ENCODE measurements around the gene SND1.
A peak's percentile ranks its signal among the peaks of the same experiment; 100 is the strongest.

The SND1 gene

DNA sequence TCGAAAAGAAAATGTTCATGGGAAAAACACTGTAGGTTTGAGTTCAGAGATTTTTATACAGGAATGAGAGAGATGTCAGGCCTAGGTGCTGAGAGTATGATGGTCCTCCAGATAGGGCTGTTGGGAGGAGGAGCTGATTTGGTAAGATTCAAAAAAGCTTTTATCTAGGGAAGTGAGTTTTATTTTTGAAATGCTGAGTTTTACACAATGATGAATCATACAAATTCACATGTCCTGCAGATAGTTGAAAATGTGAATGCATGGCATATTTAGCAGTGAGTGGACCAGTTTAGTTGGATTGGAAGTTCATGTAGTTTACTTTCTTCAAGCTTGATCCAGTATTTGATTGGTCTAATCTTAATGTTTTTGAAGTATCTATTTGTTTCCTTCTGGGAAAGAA, 224.4 kb downstream of the SND1 start:
- peak in 2 of 3 donors; percentile 59 to 63 for DNase-seq

DNA sequence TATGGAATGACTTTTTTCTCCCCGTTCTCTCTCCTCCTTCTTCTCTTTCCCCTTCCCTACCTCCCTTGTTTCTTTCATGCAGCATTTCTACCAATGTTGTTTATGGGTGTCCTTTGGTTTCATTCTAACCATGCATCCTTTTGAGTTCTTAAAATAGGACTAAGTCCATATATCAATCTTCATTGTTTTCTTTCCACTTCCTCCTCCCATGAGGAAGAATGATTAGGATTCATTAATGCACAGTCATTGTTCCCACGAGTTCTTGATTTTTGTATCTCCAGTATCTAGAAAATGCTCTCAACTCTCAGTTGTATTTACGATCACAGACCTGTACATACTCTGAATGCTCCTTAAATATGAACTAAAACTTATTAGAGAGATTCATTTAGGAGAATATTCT, 226.0 kb downstream of the SND1 start:
- DNase-seq: peak in 1 of 3 donors; percentile 39

DNA sequence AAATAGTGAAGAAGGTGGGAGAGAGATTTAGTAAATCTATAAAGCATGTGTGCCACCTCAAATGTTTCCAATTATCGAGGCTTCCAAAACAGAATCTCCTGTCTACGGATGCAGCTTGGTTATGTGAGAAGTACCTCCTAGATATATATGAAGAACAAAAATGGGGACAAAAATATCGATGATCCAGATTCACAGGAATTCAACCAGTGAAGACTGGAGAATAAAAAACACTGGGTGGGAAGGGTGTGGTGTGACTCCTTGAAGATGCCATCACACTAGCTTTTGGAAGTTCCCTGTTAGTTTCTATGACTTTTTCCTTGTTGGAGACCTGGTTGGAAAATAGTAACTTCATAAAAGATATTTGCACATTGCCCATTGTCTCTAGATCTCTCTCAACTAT, 226.8 kb downstream of the SND1 start:
- no peak for DNase-seq

DNA sequence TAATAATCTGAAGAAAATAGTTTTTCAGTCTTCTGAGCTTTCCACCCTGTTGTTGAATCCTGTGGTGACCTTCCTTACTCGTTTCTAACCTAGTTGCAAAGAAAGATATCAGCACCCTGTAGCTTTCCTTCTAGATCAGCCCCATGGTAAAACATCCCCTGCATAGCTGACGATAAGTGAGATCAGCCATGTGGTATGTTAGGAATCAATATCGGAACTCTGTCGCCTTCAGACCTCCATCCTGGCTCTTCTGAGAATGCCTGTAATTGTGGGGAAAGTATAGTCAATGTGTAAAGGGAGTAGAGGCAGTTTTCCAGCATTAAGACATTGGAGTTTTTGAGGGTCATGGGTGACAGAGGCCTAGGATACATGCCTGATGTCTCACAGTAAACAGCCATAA, 227.4 kb downstream of the SND1 start:
- DNase-seq: no peak

DNA sequence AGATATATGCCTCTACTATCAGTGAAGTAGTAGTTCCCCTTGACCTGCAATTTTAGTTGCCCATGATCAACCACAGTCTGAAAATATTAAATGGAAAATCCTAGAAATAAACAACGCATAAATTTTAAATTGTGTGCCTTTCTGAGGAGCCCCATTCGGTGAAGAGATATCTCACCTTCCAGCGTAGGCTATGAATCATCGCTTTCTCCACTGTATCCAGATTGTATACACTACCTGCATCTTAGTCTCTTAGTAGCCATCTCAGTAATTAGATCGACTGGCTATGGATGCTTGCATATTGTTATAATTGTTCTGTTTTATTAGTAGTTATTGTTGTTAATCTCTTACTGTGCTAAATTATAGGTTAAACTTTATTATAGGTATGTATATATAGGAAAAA, 227.9 kb downstream of the SND1 start:
- no peak for DNase-seq

DNA sequence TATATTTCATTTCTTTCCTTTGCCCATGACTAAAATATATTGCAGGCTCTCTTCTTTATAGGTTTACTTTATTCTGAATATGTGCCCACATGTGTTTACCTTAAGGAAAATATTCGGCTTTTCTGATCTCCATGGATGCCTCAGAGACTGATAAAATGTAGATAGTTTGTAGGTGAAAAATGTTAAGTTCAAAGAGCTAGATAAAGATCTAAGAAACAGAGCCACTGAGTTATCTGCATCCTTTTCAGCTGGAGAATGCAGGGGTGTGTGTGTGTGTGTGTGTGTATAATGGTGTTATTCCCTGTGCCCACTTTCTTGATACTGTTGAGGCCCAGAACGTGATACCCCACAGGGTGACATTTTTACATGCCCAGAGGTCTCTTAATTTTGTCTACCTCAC, 228.5 kb downstream of the SND1 start:
- no peak for DNase-seq

DNA sequence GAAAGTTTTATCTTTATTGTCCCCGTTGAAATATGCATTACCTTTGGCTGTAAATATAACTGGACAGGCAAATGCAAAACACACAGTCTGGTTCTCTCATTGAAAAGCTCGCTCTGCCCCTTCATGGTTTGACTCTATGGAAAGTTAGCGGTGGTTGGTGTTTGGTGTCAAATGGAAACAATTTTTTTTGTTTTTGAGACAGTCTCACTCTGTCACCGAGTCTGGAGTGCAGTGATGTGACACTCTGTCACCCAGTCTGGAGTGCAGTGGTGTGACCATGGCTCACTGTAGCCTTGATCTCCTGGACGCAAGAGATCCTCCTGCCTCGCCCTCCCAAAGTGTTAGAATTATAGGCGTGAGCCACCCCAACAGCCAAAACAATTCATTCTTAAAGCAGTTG, 229.6 kb downstream of the SND1 start:
- DNase-seq: no peak

DNA sequence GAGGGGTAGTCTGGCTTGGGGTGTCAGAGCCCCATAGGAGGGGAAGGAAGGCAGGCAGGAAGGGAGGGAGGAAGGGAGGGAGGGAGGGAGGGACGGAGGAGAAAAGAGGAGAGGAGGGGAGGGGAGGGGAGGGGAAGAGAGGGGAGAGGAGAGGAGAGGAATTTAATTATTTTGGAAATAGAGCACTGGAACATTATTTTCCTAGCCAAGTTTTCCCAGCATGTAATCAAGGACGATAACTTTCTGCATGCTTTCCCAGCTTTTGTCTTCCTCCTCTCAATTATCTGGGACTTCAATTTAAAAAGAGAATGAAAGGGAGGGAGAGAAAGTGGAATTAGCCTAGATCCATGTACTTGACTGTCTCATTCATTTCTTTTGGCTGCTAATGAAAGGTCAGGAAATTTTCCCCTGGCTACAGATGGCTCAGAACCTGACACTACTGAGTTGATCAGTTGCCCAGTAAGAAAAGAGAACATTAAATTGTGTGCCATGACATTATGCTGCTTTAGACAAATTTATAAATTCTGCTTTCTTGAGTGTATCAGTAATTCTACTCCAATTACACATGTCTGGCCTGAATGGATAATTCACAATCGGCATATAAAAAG, 230.4 kb downstream of the SND1 start:
- no peak for DNase-seq

DNA sequence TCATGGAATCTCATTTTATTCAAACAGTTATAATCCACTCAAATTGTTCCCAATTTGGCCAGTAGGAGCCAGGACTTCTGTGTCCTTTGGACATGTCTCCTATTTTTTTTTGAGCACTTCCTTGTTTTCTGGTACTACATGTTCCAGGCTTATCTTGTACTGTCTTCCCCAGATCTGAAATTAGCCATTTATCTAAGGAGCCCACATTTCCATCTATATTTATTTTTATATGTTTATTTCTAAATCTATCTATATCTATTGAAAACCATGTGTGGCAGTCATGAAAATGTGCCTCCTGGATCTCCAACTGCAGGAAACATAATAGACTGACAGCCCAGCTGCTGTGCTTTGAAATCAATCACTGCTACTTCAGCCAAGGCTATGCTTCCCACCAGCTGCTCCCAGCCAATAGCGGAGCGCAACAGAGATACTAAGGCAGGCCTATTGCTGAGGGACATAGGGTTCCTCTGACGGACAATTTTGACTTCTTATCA, 232.1 kb downstream of the SND1 start:
- no peak for DNase-seq

DNA sequence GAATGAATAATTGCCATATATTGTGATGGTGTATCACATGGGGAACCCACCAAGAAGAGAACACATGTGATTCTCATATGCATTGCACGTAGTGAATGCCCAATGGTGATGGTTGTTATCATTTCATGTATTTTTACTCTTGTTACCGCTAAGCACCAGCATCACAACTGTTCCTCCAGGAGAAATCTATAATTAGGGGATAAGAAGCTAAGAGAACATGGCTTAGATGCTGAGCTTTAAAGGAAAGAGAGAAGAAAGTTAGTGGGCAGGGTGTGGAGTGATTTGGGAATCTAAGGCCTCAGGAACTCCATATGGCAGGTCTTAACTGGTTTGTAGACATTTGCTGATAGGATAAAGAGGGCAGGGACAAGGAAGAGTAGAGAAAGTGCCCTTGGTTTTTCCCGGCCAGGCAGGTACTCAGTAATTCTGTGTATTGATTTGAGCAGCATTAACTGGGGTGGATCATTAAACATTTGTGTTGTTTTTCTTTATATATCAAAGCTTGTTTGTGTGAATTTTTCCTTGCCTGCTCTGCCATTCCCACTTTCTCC, 233.3 kb downstream of the SND1 start:
- DNase-seq: no peak

DNA sequence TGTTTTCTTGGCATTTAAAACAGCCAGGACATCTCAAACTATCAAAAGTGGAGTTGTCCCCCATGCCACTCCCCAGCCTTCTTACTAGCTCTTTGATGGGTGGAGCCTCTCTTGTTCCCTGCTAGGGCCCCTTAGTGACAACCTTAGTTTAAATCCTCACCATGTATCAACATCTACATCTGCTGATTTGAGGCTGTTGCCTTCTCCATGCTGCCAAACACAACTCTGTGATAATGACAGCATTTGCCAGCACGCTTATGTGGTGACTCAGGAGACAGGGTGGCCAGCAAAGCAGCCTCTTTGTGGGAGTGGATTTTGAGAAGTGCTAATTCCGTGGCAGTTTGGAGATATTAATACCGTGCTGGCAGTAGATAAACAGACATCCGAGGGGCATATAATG, 233.8 kb downstream of the SND1 start:
- DNase-seq: peak; percentile 38 to 50 (median 39)

DNA sequence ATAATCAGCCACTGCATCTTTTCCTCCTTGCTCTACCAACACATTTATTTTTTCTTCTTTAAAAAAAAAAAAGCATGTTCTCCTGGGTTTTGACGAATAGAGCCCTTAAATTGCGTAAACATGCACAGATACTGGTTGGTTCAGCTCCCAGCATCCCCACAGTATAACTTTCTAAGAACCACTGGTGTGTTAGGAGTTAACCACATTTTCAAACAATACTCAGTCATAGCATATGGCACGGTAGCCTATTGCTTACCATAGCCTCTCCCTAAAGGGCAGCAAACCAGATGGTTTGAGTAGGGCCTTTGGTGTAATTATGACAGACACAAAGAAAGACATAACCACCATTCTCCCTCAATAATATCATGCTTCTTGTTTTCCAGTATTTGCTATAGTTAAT, 234.3 kb downstream of the SND1 start:
- DNase-seq: no peak

DNA sequence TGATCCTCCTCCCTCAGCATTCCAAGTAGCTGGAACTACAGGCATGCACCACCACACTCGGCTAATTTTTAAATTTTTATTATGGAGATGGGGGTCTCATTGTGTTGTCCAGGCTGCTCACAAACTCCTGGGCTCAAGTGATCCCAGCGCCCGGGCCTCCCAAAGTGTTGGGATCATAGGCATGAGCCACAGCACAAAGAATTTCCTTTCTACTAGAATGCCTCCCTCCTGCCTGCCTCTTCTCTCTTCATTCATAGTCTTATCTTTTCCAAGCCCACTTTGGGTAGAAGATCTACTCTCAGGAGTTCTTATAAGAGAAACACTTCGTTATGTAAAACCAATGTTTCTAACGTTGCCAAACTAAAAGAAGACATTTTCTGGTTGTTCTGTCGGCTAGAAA, 235.1 kb downstream of the SND1 start:
- DNase-seq: no peak

DNA sequence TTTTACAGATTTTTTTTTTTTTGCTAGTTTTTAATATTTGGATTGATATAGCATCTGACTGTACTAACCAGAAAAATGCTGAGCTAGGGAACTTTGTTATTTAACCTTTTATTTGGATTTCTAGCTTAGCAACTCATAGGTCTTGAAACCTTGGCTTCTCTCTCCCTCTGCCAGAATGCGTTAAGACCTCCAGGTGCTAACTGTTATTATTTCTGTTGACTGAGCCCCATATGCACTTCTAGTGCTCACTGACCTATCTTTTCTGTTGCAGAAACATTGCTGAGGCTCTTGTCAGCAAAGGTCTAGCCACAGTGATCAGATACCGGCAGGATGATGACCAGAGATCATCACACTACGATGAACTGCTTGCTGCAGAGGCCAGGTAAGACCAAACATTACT, 235.6 kb downstream of the SND1 start:
- no peak for DNase-seq

DNA sequence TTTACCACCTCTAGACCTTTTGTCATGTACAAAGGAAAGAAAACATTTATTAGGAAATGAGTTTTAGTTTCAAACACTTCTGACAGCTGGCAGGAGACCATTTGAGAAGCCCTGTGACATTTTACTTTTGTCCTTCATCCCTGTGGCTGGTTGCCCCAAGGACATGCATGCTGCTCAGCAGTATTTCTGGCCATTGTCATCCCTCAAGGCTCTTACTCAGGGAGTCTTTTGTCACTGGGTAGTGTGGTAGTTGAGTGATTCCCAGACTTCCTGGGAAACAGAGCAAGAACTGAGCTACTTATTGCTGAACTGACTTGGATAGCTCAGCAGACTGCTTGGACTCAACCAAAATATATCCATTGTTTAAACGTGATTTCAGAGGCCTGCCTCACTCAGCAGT, 236.4 kb downstream of the SND1 start:
- no peak for DNase-seq

DNA sequence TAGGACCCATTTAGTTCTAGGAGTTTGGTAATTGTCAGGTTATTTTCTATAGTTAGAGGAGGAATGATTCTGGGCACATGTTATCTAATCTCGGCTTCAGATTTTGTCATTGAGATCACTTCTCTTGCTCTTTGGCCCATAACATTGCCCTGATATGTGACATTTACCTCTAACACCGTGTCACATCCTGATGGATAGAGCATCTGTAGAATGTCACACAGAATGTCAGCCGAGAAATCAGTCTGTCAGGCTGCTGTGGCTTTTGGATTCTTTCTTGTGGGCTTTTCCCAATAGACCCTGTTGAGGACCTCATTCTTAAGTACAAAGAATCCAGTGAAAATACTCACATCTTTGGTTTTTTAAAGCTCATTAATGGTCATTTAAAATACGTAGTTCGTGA, 236.8 kb downstream of the SND1 start:
- DNase-seq: no peak

DNA sequence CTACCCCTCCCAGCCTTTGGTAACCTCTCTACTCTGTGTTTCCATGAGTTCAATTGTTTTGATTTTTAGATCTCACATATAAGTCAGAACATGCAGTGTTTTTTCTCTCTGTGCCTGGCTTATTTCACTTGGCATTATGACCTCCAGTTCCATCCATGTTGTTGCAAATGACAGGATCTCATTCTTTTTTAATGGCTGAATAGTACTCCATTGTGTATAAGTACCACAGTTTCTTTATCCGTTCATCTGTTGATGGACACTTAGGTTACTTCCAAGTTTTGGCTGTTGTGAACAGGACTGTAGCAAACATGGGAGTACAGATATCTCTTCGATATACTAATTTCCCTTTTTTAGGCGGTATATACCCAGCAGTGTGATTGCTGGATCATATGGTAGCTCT, 237.7 kb downstream of the SND1 start:
- no peak for DNase-seq

DNA sequence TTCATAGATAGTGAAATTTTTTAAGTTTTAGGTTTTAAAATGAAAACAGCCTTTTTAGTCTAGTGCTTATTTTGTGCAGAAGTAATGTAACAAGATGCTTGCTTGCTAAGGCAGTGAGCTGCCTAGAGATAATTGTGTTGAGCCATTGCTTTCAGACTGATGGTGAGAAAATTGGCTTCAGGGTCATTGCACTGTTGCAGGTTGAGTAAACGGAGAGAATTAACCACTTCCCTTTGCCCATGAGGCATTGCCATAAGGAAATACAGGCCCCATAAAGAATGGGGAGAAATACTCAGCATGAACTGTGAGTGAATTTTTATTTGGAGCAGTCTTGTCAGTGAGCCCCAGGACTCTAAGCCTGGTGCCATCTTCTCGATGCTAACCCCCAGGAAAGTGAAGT, 238.7 kb downstream of the SND1 start:
- peak in 1 of 3 donors; percentile 34 for DNase-seq

DNA sequence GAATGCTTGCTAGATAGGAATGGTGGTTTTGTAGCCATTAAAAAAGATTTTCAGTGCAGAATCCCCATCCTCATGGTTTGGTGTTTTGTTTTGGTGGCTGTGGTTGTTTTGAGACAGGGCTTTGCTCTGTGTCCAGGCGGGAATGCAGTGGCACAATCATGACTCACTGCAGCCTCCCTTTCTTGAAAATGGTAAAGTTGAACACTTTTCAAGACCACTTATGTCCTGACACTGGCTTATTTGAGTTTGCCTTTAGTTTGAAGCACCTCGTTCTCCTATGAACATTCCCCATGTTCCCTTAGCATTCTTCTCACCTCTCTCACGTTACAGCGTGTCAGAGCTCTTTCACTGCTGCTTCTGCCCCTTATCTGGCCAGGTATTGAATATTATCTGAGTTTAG, 239.2 kb downstream of the SND1 start:
- DNase-seq: no peak

DNA sequence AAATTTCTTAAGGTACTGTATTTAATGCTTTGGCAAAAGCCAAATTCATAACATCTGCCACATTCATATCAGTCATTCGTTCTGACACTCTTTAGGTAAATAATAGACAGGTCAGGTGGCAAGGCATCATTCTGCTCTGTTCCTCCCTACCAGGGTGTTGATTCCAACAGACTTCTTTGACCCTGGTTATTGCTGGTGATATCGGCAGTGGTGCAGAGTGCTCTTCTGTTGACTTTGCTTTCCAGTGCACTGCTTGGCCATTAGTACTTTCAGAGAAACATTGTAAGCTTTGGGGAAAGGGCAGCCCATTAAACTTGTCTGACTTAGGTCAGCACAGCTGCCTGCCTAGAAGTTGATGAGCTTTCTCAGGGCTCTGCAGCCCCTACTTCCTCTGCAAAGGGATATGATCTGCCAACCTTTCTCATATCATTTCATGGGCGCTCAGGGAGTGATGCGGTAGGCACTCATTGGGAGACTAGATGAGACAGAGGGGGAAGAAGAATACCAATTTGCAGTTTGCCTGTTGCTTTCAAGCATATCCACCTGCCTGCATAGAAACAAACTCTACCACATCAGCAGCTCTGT, 240.0 kb downstream of the SND1 start:
- DNase-seq: no peak

DNA sequence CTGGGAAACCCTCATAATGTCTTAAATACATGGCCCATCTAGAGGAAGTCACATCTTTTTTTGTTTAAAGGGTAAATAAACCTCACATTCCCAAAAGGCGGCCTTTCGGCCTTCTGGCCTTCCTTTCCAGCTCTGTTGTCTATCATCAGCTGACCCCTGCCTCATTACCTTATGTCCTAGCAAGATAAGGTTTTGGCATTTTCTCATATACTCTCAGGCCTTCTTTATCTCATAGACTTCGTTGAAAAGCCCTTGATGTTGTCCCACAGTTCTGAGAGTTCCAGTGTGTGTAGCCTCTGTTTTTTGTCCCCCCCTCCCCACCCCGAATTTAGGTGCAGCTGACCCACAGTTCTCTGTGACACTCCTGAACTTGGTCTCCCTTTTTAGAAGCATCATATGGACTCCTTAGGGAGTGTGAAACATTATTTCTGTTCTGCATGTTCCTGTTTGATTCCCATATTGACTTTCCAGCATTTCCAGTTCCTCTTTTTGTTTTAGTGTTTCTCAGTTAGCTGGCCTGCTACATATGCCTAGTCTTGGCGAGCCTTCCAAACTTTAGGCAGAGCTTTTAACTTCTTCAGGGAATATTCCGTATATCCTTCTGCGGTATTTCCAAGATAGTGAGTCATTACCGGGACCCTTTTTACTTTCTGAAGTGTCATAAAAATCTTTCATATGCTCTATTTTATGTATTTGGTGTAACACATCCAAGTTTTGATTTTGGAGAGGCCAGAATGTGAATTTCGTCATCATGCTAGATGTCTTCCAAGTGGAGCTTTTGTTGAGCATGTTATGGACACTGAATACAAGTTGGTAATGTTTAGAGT, 240.7 kb downstream of the SND1 start:
- peak in 1 of 3 donors; percentile 32 for DNase-seq

DNA sequence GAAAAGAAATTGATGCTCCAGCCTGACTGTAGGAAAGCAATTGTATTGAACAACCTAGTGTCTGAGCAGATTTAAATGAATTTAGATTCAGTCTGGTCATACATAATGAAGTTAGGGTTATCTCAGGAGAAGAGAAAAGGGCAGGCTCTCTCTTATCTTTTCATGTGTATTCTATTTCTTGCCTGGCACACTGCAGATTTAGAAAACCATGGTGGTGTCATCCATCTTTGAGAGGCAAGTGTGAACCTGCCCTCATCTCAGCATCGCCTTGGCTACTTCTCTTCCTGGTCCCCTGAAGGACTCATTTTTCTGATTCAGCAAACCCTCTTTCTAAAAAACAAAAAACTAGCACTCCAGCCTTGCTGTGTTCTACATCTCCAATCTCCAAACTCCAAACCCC, 241.6 kb downstream of the SND1 start:
- no peak for DNase-seq

DNA sequence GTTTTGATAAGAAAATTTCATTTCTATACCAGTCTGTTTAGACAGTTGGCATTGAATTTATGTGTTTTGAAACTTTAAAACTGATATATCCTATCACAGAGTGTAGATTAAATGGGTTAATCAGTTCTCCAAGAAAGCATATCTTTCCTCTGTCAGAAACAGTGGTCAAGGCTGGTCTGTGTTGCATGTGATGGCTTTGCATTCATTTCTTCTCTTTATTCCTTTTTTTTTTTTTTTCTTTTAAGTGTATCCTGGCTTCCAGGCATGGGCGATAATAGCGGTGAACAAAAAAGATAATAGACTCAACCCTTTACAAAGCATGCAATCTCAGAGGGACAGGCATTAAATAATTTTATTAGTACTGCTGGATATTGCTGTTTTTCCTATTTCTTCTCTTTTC, 242.6 kb downstream of the SND1 start:
- DNase-seq: no peak

DNA sequence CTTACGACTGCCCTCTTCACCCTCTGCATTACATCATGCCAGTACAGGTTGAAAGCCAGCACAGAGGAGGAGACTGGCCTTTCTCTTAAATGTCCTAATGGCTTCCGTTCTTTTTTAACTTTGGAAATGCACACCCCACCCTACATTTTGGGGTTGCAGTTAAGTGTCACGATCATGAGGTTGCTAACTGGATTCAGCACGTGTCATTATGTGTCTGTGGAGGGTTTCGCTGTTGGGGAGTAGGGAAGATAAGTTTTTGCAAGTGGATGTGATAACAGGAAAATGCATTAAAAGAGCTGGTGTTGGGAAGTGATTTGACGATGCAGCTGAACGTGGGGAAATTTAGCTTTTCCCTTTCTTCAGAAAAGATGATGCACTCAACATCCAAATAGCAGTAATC, 243.4 kb downstream of the SND1 start:
- DNase-seq: no peak

Data from suppressor macrophage treated with lipopolysaccharide for 1 hour (primary cell).